Endothelial cell of umbilical vein (primary cell): ENCODE results near the gene PPP1R3G. TPM values are rescaled to one million over a fixed set of nuclear protein-coding genes. Genes with fewer than 3 reads are reported as not detected.

ENCODE experiments used
- BruUV-seq: library from RNA; stranded (reverse); fragments of 400-500 nt; replicated peaks from 2 replicates; lab custom pipeline; 2021; lab: Mats Ljungman, UMichigan
- CTCF ChIA-PET: fragments of 300-600, 350-600 bp; sonication (Branson Sonifier 250); formaldehyde crosslinking; loops from one replicate; lab custom pipeline; 2021; ENCODE audit warnings: antibody characterized with exemption, inconsistent platforms; lab: Charles Lee
- POLR2A ChIA-PET: fragments of 300-600, 350-600 bp; sonication (Branson Sonifier 250); formaldehyde crosslinking; loops from one replicate; lab custom pipeline; 2021; ENCODE audit warnings: antibody characterized with exemption, inconsistent platforms; lab: Charles Lee
- DNase-seq: peaks from one replicate; pipeline ENCODE4 v3.0.0-alpha.2; 2011; ENCODE audit warnings: low read depth, low spot score
- FAIRE-seq: peaks from 2 replicates; lab custom pipeline; 2011; peaks lifted over from hg19 to GRCh38; lab: Jason Lieb, UNC
- H2AFZ ChIP-seq: 2 replicates; pipeline ENCODE4 v1.6.0; 2012; ENCODE audit warnings: low read depth, low read length, control low read depth, inconsistent platforms
- H3K27ac ChIP-seq: 2 replicates; pipeline ENCODE4 v1.5.1; 2011; ENCODE audit warnings: low read depth, mild to moderate bottlenecking, control low read depth, low read length, moderate library complexity; ENCODE audit not compliant: insufficient read depth
- H3K27me3 ChIP-seq, 2 experiments: 2 replicates each; pipeline versions ENCODE4 v1.6.0 to v1.6.1; 2011; ENCODE audit warnings: low read length in 2 of 2, mixed read lengths in 1 of 2; ENCODE audit not compliant: control insufficient read depth in 2 of 2, insufficient read depth in 2 of 2
- H3K36me3 ChIP-seq, 2 experiments: 2 replicates in 1 of 2; 3 replicates in 1 of 2; pipeline ENCODE4 v1.5.1; 2011; ENCODE audit warnings: low read length in 2 of 2, mild to moderate bottlenecking in 1 of 2, moderate library complexity in 1 of 2; ENCODE audit not compliant: control insufficient read depth in 2 of 2, insufficient read depth in 2 of 2; ENCODE audit errors: extremely low read depth in 1 of 2
- H3K4me1 ChIP-seq: 3 replicates; pipeline ENCODE4 v1.5.1; 2011; ENCODE audit warnings: mild to moderate bottlenecking, low read length; ENCODE audit not compliant: control insufficient read depth, insufficient read depth; ENCODE audit errors: extremely low read depth
- H3K4me2 ChIP-seq: 2 replicates; pipeline ENCODE4 v1.6.1; 2011; ENCODE audit warnings: low read length, control low read depth, mixed read lengths; ENCODE audit not compliant: insufficient read depth
- H3K4me3 ChIP-seq, 3 experiments: fragments of 200-600 bp in 1 of 3; sonication (generic), shearing (Covaris generic) in 1 of 3; replicated peaks in 1 of 3; 2 replicates each; pipeline ENCODE4 v1.5.1; 2011 to 2016; ENCODE audit warnings: control low read depth in 3 of 3, low read length in 3 of 3, mild to moderate bottlenecking in 2 of 3, inconsistent platforms in 1 of 3, low read depth in 1 of 3, moderate library complexity in 1 of 3; ENCODE audit not compliant: insufficient read depth in 1 of 3
- H3K79me2 ChIP-seq: 2 replicates; pipeline ENCODE4 v1.6.0; 2012; ENCODE audit warnings: low read length, inconsistent platforms; ENCODE audit not compliant: control insufficient read depth, insufficient read depth
- H3K9ac ChIP-seq: replicated peaks from 2 replicates; pipeline ENCODE3; 2011; ENCODE audit warnings: low read length, control low read depth; ENCODE audit not compliant: insufficient read depth; ENCODE audit errors: extremely low read depth
- H3K9me1 ChIP-seq: replicated peaks from 3 replicates; pipeline ENCODE4 v1.6.0; 2011; ENCODE audit warnings: mild to moderate bottlenecking, low read length; ENCODE audit not compliant: control insufficient read depth, insufficient read depth; ENCODE audit errors: extremely low read depth
- H3K9me3 ChIP-seq: replicated peaks from 2 replicates; pipeline ENCODE4 v1.5.1; 2012; ENCODE audit warnings: low read length, inconsistent platforms; ENCODE audit not compliant: control insufficient read depth, insufficient read depth
- H4K20me1 ChIP-seq: replicated peaks from 2 replicates; pipeline ENCODE3; 2011; ENCODE audit warnings: mild to moderate bottlenecking, low read length; ENCODE audit not compliant: control insufficient read depth, insufficient read depth; ENCODE audit errors: extremely low read depth
- CTCF ChIP-seq, 2 donors: IDR thresholded peaks; 1 replicate in 1 of 2; 2 replicates in 1 of 2; pipeline ENCODE4 v1.5.1; 2011; ENCODE audit warnings: low read length in 2 of 2, mild to moderate bottlenecking in 2 of 2, moderate library complexity in 2 of 2, control low read depth in 1 of 2, inconsistent platforms in 1 of 2, low read depth in 1 of 2; ENCODE audit not compliant: insufficient read depth in 1 of 2; ENCODE audit errors: extremely low read depth in 1 of 2
- EZH2 ChIP-seq: IDR thresholded peaks from 2 replicates; pipeline ENCODE4 v1.6.1; 2012; ENCODE audit warnings: borderline replicate concordance, low read depth, mild to moderate bottlenecking, moderate library complexity, low read length, inconsistent platforms; ENCODE audit not compliant: severe bottlenecking
- FOS ChIP-seq: IDR thresholded peaks from 2 replicates; pipeline ENCODE4 v1.6.1; 2011; ENCODE audit warnings: mild to moderate bottlenecking, low read length, moderate library complexity, borderline replicate concordance; ENCODE audit not compliant: insufficient read depth
- GATA2 ChIP-seq: IDR thresholded peaks from 2 replicates; pipeline ENCODE4 v1.7.0; 2011; ENCODE audit warnings: low read depth, mild to moderate bottlenecking, moderate library complexity, mixed read lengths, low read length; ENCODE audit not compliant: insufficient read length, insufficient read depth
- JUN ChIP-seq: IDR thresholded peaks from 2 replicates; pipeline ENCODE4 v1.6.1; 2011; ENCODE audit warnings: borderline replicate concordance, low read depth; ENCODE audit not compliant: insufficient read length, insufficient read depth
- MAX ChIP-seq: IDR thresholded peaks from 2 replicates; pipeline ENCODE4 v1.6.1; 2011; ENCODE audit not compliant: insufficient read depth, insufficient read length
- MYC ChIP-seq: IDR thresholded peaks from one replicate; pipeline ENCODE4 v1.6.1; 2011; ENCODE audit warnings: mild to moderate bottlenecking, low read depth, low read length
- POLR2A ChIP-seq: IDR thresholded peaks from 2 replicates; pipeline ENCODE4 v1.6.1; 2012; ENCODE audit warnings: low read depth, mild to moderate bottlenecking, control low read depth, low read length
- POLR2AphosphoS5 ChIP-seq: IDR thresholded peaks from 2 replicates; pipeline ENCODE4 v1.6.1; 2012; ENCODE audit warnings: low read depth, mild to moderate bottlenecking, control low read depth, low read length, moderate library complexity; ENCODE audit not compliant: insufficient read depth
- dilution Hi-C: fragments of 300-500 bp; cut with MboI; formaldehyde crosslinking; loops from one replicate; pipeline ENCODE4 v1.15.0; 2019; ENCODE audit warnings: low sequenced_read_pairs; ENCODE audit not compliant: extremely low pct_ligation_motif_present
- intact Hi-C: fragments of 100-400 bp; cut with micrococcal nuclease; formaldehyde crosslinking; loops from one replicate; pipeline ENCODE4 v1.10.0; 2022
- polyA plus RNA-seq, 4 experiments: library from polyadenylated mRNA; depleted of rRNA in 3 of 4; stranded (reverse) in 3 of 4; unstranded in 1 of 4; fragments of >200 nt; gene quantifications; 2 replicates each; pipeline versions ENCODE4 v1.2.1 to v1.2.3, GENCODE V29; 2011 to 2012; ENCODE audit warnings: missing spikeins in 1 of 4
- total RNA-seq: library from RNA; stranded (reverse); gene quantifications from 2 replicates; pipeline ENCODE4 v1.2.3, GENCODE V29; 2021

The PPP1R3G gene
- total and polyA plus RNA-seq, 2 donors (not counting 3 experiments of a cell fraction or from before 2014, with no cell fraction given): 0.04 to 0.09 TPM

GRCh38 chr6:5082487-5083306 lies 2.4 kb upstream of the PPP1R3G start:
- no peaks in the 10 kb centered on the region for H3K9me3 ChIP-seq
- FAIRE-seq (no peak), DNase-seq (no peak)
- H3K36me3 ChIP-seq: no peaks in the 10 kb centered on the region
- H3K4me3 ChIP-seq: no peak overlapping the region
- no peak overlapping the region for H3K9ac ChIP-seq
- dilution Hi-C loops (no loop called here), intact Hi-C loops (no loop called here)
- no TSS peak for BruUV-seq
- peaks cover 6 to 16% of the 10 kb centered on the region in 2 experiments for H3K27me3 ChIP-seq
- H2AFZ ChIP-seq: no peak overlapping the region
- CTCF ChIA-PET: interaction anchor here (0.6 to 2.3 kb wide), 2 partner anchors 25 to 61 kb away, joined by 4 to 7 read pairs; no protein-coding TSS in a partner anchor
- no peaks in the 10 kb centered on the region for H3K9me1 ChIP-seq
- peaks cover 12% of the 10 kb centered on the region for H3K4me1 ChIP-seq
- H3K79me2 ChIP-seq: no peaks in the 10 kb centered on the region
- H3K4me2 ChIP-seq: no peak overlapping the region
- no peak overlapping the region for H3K27ac ChIP-seq
- TF ChIP-seq MYC: no peak
- TF ChIP-seq POLR2A: no peak
- TF ChIP-seq GATA2: no peak
- no peaks in the 10 kb centered on the region for H4K20me1 ChIP-seq
- POLR2A ChIA-PET: no interaction called here

- dilution Hi-C loops: no loop called here
- Histone ChIP-seq H3K4me3 (no peak overlapping the region), H3K9me3 (no peaks in the 10 kb centered on the region), H3K27me3 (peaks cover 6 to 14% of the 10 kb centered on the region in 2 experiments), H3K9me1 (no peaks in the 10 kb centered on the region), H3K4me2 (no peak overlapping the region), H4K20me1 (no peaks in the 10 kb centered on the region), H3K36me3 (no peaks in the 10 kb centered on the region), H3K4me1 (peaks cover 12% of the 10 kb centered on the region), H3K9ac (no peak overlapping the region), H3K27ac (no peak overlapping the region), H2AFZ (no peak overlapping the region), H3K79me2 (no peaks in the 10 kb centered on the region)
- no peak for FAIRE-seq
- CTCF ChIA-PET: interaction anchor here (0.6 to 2.3 kb wide), 2 partner anchors 26 to 61 kb away, joined by 4 to 7 read pairs; no protein-coding TSS in a partner anchor
- BruUV-seq: no TSS peak
- POLR2A ChIA-PET: no interaction called here
- no peak for DNase-seq
- intact Hi-C loops: no loop called here
- TF ChIP-seq FOS (no peak), POLR2A (no peak), JUN (no peak), POLR2AphosphoS5 (no peak), EZH2 (no peak), GATA2 (no peak), MYC (no peak), CTCF (IDR thresholded peaks at IDR 0.05; ENCODE audit: extremely low read depth in 1 of 2, insufficient read depth in 1 of 2, low read depth in 1 of 2, low read length in 2 of 2) (no peak), MAX (no peak)
Measured at GRCh38 chr6:5083307-5083583, 1.9 kb upstream of the PPP1R3G start.
